ENCODE data around the gene EIF1AX. TPM values are rescaled to one million over a fixed set of nuclear protein-coding genes. Genes with fewer than 3 reads are reported as not detected.

Gene EIF1AX
- polyA plus RNA-seq, 1 of the 3 experiments (the other 2 are of a cell fraction): 18.2 TPM

- Histone ChIP-seq H3K4me3 (ENCODE audit: low read depth in 2 of 2, low read length in 1 of 2) (no peak overlapping the region), H3K9me2 (no peaks in the 10 kb centered on the region), H3K36me3 (replicated peaks in 1 of 2; ENCODE audit: control insufficient read depth in 1 of 2, insufficient read depth in 2 of 2, low read length in 1 of 2) (peaks cover 2 to 11% of the 10 kb centered on the region in 2 experiments), H3K27me3 (ENCODE audit: insufficient read depth) (no peaks in the 10 kb centered on the region), H4K20me1 (ENCODE audit: insufficient read depth) (peaks cover 15% of the 10 kb centered on the region), H3F3A (replicated peaks; ENCODE audit: insufficient read depth) (no peaks in the 10 kb centered on the region), H3K4me1 (ENCODE audit: control insufficient read depth in 1 of 2, insufficient read depth in 2 of 2, low read depth in 1 of 2, low read length in 1 of 2) (peaks cover 4 to 9% of the 10 kb centered on the region in 2 experiments; a peak in 2 of 4 replicates), H3K9me3 (no peaks in the 10 kb centered on the region), H3K9ac (no peak overlapping the region), H3K27ac (ENCODE audit: low read depth in 2 of 2, low read length in 1 of 2) (peak overlapping the region in 1 of 2 experiments; percentile 15; a peak in 1 of 4 replicates), H2AFZ (ENCODE audit: low read depth) (no peak overlapping the region), H3K4me2 (no peak overlapping the region), H3K79me2 (ENCODE audit: insufficient read depth) (peaks cover 21% of the 10 kb centered on the region)
- CTCF ChIA-PET: no interaction called here
- peak; percentile 94 for TF ChIP-seq TCF12 (IDR thresholded peaks at IDR 0.05)
- no peak for TF ChIP-seq GABPA (IDR thresholded peaks at IDR 0.05; ENCODE audit: low read depth)
- peak; percentile 58; the same call in 1 of the 2 replicates for TF ChIP-seq FOSL2 (IDR thresholded peaks at IDR 0.05; ENCODE audit: borderline replicate concordance, low read depth)
- TF ChIP-seq POLR2AphosphoS5 (IDR thresholded peaks at IDR 0.05; ENCODE audit: low read depth, low read length): no peak; the same call in 1 of the 2 replicates
- peak; percentile 59 for TF ChIP-seq JUND (IDR thresholded peaks at IDR 0.05)
- TF ChIP-seq RAD21 (IDR thresholded peaks at IDR 0.05; ENCODE audit: low read length): no peak
- peak; percentile 79 for TF ChIP-seq MAX (IDR thresholded peaks at IDR 0.05; ENCODE audit: low read depth)
- peak; percentile 50; the same call in 1 of the 2 replicates for TF ChIP-seq PBX3 (IDR thresholded peaks at IDR 0.05)
- no peak for TF ChIP-seq GATA2 (CRISPR knock-in tag; IDR thresholded peaks at IDR 0.05)
- TF ChIP-seq SIN3A (IDR thresholded peaks at IDR 0.05; ENCODE audit: borderline replicate concordance, low read depth, low read length): no peak
- TF ChIP-seq FOXM1 (IDR thresholded peaks at IDR 0.05; ENCODE audit: low read depth): no peak
- TF ChIP-seq CHD2 (IDR thresholded peaks at IDR 0.05; ENCODE audit: low read length, partially characterized antibody): no peak
- no peak for TF ChIP-seq USF1 (IDR thresholded peaks at IDR 0.05; ENCODE audit: borderline replicate concordance, low read depth)
- DNase-seq: no peak
- 51% methylated on average over 3 of the region's 3 CpGs for WGBS (ENCODE audit: low lambda C conversion rate)
- POLR2A ChIA-PET: no interaction called here
Measured at GRCh38 chrX:20144491-20144890, 2.9 kb upstream of the EIF1AX start.

GRCh38 chrX:20143561-20143960, 1.9 kb upstream of the EIF1AX start:
- POLR2A ChIA-PET: no interaction called here

More at GRCh38 chrX:20143561-20143960, 1.9 kb upstream of the EIF1AX start:
- Histone ChIP-seq H3K36me3 (replicated peaks in 1 of 2; ENCODE audit: control insufficient read depth in 1 of 2, insufficient read depth in 2 of 2, low read length in 1 of 2) (peaks cover 10 to 11% of the 10 kb centered on the region in 2 experiments), H3K4me2 (no peak overlapping the region), H3K79me2 (ENCODE audit: insufficient read depth) (peaks cover 30% of the 10 kb centered on the region), H3K27ac (ENCODE audit: low read depth in 2 of 2, low read length in 1 of 2) (no peak overlapping the region), H4K20me1 (ENCODE audit: insufficient read depth) (peaks cover 24% of the 10 kb centered on the region), H3K4me3 (ENCODE audit: low read depth in 2 of 2, low read length in 1 of 2) (no peak overlapping the region), H3K9me3 (no peaks in the 10 kb centered on the region), H3F3A (replicated peaks; ENCODE audit: insufficient read depth) (no peaks in the 10 kb centered on the region), H2AFZ (ENCODE audit: low read depth) (no peak overlapping the region), H3K27me3 (ENCODE audit: insufficient read depth) (no peaks in the 10 kb centered on the region), H3K9me2 (no peaks in the 10 kb centered on the region), H3K4me1 (ENCODE audit: control insufficient read depth in 1 of 2, insufficient read depth in 2 of 2, low read depth in 1 of 2, low read length in 1 of 2) (peaks cover 4 to 11% of the 10 kb centered on the region in 2 experiments; a peak in 3 of 4 replicates), H3K9ac (no peak overlapping the region)
- TF ChIP-seq GABPA (IDR thresholded peaks at IDR 0.05; ENCODE audit: low read depth) (no peak), FOXM1 (IDR thresholded peaks at IDR 0.05; ENCODE audit: low read depth) (no peak), ELF1 (IDR thresholded peaks at IDR 0.05) (no peak), NRF1 (IDR thresholded peaks at IDR 0.05; ENCODE audit: low read depth, low read length) (no peak), EP300 (IDR thresholded peaks at IDR 0.05; ENCODE audit: borderline replicate concordance in 1 of 2, low read depth in 1 of 2, low read length in 1 of 2) (no peak), RFX5 (IDR thresholded peaks at IDR 0.05; ENCODE audit: low read length) (no peak), RAD21 (IDR thresholded peaks at IDR 0.05; ENCODE audit: low read length) (no peak)
- CTCF ChIA-PET: interaction anchor here (1.5 kb wide), 1 partner anchor 12 kb away, joined by 4 read pairs; no protein-coding TSS in a partner anchor
- 47% methylated on average over 2 of the region's 2 CpGs for WGBS (ENCODE audit: low lambda C conversion rate)
- DNase-seq: peak; percentile 23
